Keratinocyte (primary cell): ENCODE results near the gene ACAD10. TPM values are rescaled to one million over a fixed set of nuclear protein-coding genes. Genes with fewer than 3 reads are reported as not detected.

Experiments used
- DNase-seq: peaks from one replicate; pipeline ENCODE4 v3.0.0-alpha.2; 2011; ENCODE audit warnings: low read depth, missing footprints, low spot score
- FAIRE-seq: peaks from 2 replicates; lab custom pipeline; 2011; peaks lifted over from hg19 to GRCh38; lab: Jason Lieb, UNC
- H2AFZ ChIP-seq: 2 replicates; pipeline ENCODE4 v1.6.0; 2012; ENCODE audit warnings: low read length, control low read depth, inconsistent platforms; ENCODE audit not compliant: control insufficient read depth
- H3K27ac ChIP-seq: 2 replicates; pipeline ENCODE4 v1.5.1; 2011; ENCODE audit warnings: low read length; ENCODE audit not compliant: control insufficient read depth, insufficient read depth
- H3K27me3 ChIP-seq: 3 replicates; pipeline ENCODE4 v1.6.0; 2011; ENCODE audit warnings: low read length; ENCODE audit not compliant: control insufficient read depth, insufficient read depth; ENCODE audit errors: extremely low read depth
- H3K36me3 ChIP-seq, 2 experiments: 2 replicates in 1 of 2; 3 replicates in 1 of 2; pipeline ENCODE4 v1.5.1; 2011; ENCODE audit warnings: low read length in 2 of 2, mild to moderate bottlenecking in 1 of 2; ENCODE audit not compliant: control insufficient read depth in 2 of 2, insufficient read depth in 2 of 2; ENCODE audit errors: extremely low read depth in 1 of 2
- H3K4me1 ChIP-seq: 3 replicates; pipeline ENCODE4 v1.5.1; 2011; ENCODE audit warnings: low read length; ENCODE audit not compliant: control insufficient read depth, insufficient read depth; ENCODE audit errors: extremely low read depth
- H3K4me2 ChIP-seq: 3 replicates; pipeline ENCODE4 v1.6.0; 2011; ENCODE audit warnings: low read depth, low read length; ENCODE audit not compliant: control insufficient read depth, insufficient read depth; ENCODE audit errors: extremely low read depth
- H3K4me3 ChIP-seq, 3 experiments: fragments of 200-600 bp in 1 of 3; sonication (generic) in 1 of 3; 2 replicates in 2 of 3; 3 replicates in 1 of 3; pipeline ENCODE4 v1.5.1; 2011 to 2016; ENCODE audit warnings: low read length in 3 of 3, mild to moderate bottlenecking in 3 of 3, control low read depth in 2 of 3, inconsistent platforms in 1 of 3, low read depth in 1 of 3, mixed read lengths in 1 of 3, mixed run types in 1 of 3, moderate library complexity in 1 of 3; ENCODE audit not compliant: control insufficient read depth in 2 of 3, insufficient read depth in 2 of 3; ENCODE audit errors: extremely low read depth in 1 of 3
- H3K79me2 ChIP-seq: 2 replicates; pipeline ENCODE4 v1.6.0; 2012; ENCODE audit warnings: low read length; ENCODE audit not compliant: control insufficient read depth, insufficient read depth
- H3K9ac ChIP-seq: 3 replicates; pipeline ENCODE4 v1.6.0; 2011; ENCODE audit warnings: low read length; ENCODE audit not compliant: control insufficient read depth, insufficient read depth; ENCODE audit errors: extremely low read depth
- H3K9me1 ChIP-seq: 3 replicates; pipeline ENCODE4 v1.6.0; 2011; ENCODE audit warnings: low read length; ENCODE audit not compliant: control insufficient read depth, insufficient read depth; ENCODE audit errors: extremely low read depth
- H3K9me3 ChIP-seq: 2 replicates; pipeline ENCODE4 v1.5.1; 2012; ENCODE audit warnings: low read depth, low read length; ENCODE audit not compliant: control insufficient read depth
- H4K20me1 ChIP-seq: 3 replicates; pipeline ENCODE4 v1.6.0; 2011; ENCODE audit warnings: low read length; ENCODE audit not compliant: control insufficient read depth, insufficient read depth; ENCODE audit errors: extremely low read depth
- CTCF ChIP-seq, 3 experiments: IDR thresholded peaks in 1 of 3; conservative IDR thresholded peaks in 1 of 3; optimal IDR thresholded peaks in 1 of 3; 2 replicates in 2 of 3; 3 replicates in 1 of 3; pipeline versions ENCODE3 to v1.5.1; 2011; ENCODE audit warnings: low read length in 3 of 3, mild to moderate bottlenecking in 3 of 3, moderate library complexity in 2 of 3, control low read depth in 1 of 3, inconsistent platforms in 1 of 3; ENCODE audit not compliant: insufficient read depth in 2 of 3; ENCODE audit errors: extremely low read depth in 1 of 3
- EZH2 ChIP-seq: IDR thresholded peaks from one replicate; pipeline ENCODE4 v1.6.1; 2012; ENCODE audit warnings: inconsistent platforms, mild to moderate bottlenecking, low read length, moderate library complexity
- dilution Hi-C: fragments of 300-500 bp; cut with MboI; formaldehyde crosslinking; loops from one replicate; pipeline ENCODE4 v1.7.0; 2020; ENCODE audit warnings: low sequenced_read_pairs; ENCODE audit not compliant: extremely low pct_ligation_motif_present
- polyA plus RNA-seq, 5 experiments: library from polyadenylated mRNA; depleted of rRNA in 3 of 5; stranded (reverse) in 3 of 5; stranded (forward) in 1 of 5; unstranded in 1 of 5; fragments of >200 nt; gene quantifications; 1 replicate in 1 of 5; 2 replicates in 3 of 5; 3 replicates in 1 of 5; pipeline versions ENCODE4 v1.2.1 to v1.2.3, GENCODE V29; 2011 to 2012; ENCODE audit warnings: missing spikeins in 2 of 5, low read depth in 1 of 5, low replicate concordance in 1 of 5

ACAD10 gene
- polyA plus RNA-seq, 1 donor (not counting 4 experiments of a cell fraction or from before 2014, with no cell fraction given) = 13.2 TPM

- H3K4me1 ChIP-seq = peaks cover 15% of the 10 kb centered on the region
- H2AFZ ChIP-seq = peak overlapping the region; percentile 84
- H3K36me3 ChIP-seq = no peaks in the 10 kb centered on the region
- H3K4me2 ChIP-seq = peak overlapping the region; percentile 70
- H3K79me2 ChIP-seq = no peaks in the 10 kb centered on the region
- FAIRE-seq (peak; percentile 86), DNase-seq (no peak)
- H3K9ac ChIP-seq = peak overlapping the region; percentile 58
- peaks cover 2% of the 10 kb centered on the region for H3K9me1 ChIP-seq
- dilution Hi-C loops = no loop called here
- H3K27ac ChIP-seq = peak overlapping the region; percentile 43
- H3K4me3 ChIP-seq = peak overlapping the region in 2 of 3 experiments; percentile 20 to 29
- TF ChIP-seq EZH2 = no peak
- TF ChIP-seq CTCF (optimal IDR thresholded peaks at IDR 0.05 in 1 of 3, IDR thresholded peaks at IDR 0.05 in 1 of 3, conservative IDR thresholded peaks at IDR 0.05 in 1 of 3; ENCODE audit: extremely low read depth in 1 of 3, insufficient read depth in 2 of 3, low read length in 3 of 3) = no peak
- H4K20me1 ChIP-seq = no peaks in the 10 kb centered on the region
- no peaks in the 10 kb centered on the region for H3K27me3 ChIP-seq
- no peaks in the 10 kb centered on the region for H3K9me3 ChIP-seq
Observed at GRCh38 chr12:111758120-111758561, 72.3 kb downstream of the ACAD10 start.

GRCh38 chr12:111759271-111759670 is 73.4 kb downstream of the ACAD10 start:
- H3K27me3 ChIP-seq = no peaks in the 10 kb centered on the region
- dilution Hi-C loops = no loop called here
- DNase-seq = no peak
- H3K4me3 ChIP-seq = no peak overlapping the region
- H3K9ac ChIP-seq = no peak overlapping the region
- no peak overlapping the region for H3K27ac ChIP-seq
- H3K36me3 ChIP-seq = no peaks in the 10 kb centered on the region
- no peak for TF ChIP-seq EZH2
- TF ChIP-seq CTCF (optimal IDR thresholded peaks at IDR 0.05 in 1 of 3, IDR thresholded peaks at IDR 0.05 in 1 of 3, conservative IDR thresholded peaks at IDR 0.05 in 1 of 3; ENCODE audit: extremely low read depth in 1 of 3, insufficient read depth in 2 of 3, low read length in 3 of 3) = no peak
- no peaks in the 10 kb centered on the region for H3K9me3 ChIP-seq
- no peak for FAIRE-seq
- peaks cover 15% of the 10 kb centered on the region for H3K4me1 ChIP-seq
- no peaks in the 10 kb centered on the region for H3K79me2 ChIP-seq
- peaks cover 2% of the 10 kb centered on the region for H3K9me1 ChIP-seq
- H2AFZ ChIP-seq = no peak overlapping the region
- H4K20me1 ChIP-seq = no peaks in the 10 kb centered on the region
- no peak overlapping the region for H3K4me2 ChIP-seq
